ENCODE data around the gene ACTL7B.
"Not testable (repeated sequence)": the region's sequence is repeated elsewhere in the genome, so short reads cannot be mapped to it uniquely, and the experiment has no call there.

The ACTL7B gene

GRCh38 chr9:108869092-108869725 is 13.4 kb upstream of the ACTL7B start:
- DNase-seq (ENCODE audit: low read depth in 2 of 2) = no peak

- no peak for DNase-seq (ENCODE audit: low read depth in 2 of 2)
Observed at GRCh38 chr9:108867829-108868228, 12.0 kb upstream of the ACTL7B start.

- no peak for DNase-seq (ENCODE audit: low read depth in 2 of 2)
Observed at GRCh38 chr9:108867116-108867515, 11.3 kb upstream of the ACTL7B start.

- no peak for DNase-seq (ENCODE audit: low read depth in 2 of 2)
Observed at GRCh38 chr9:108866001-108866420, 10.2 kb upstream of the ACTL7B start.

GRCh38 chr9:108865037-108865436 is 9.3 kb upstream of the ACTL7B start:
- no peak for DNase-seq (ENCODE audit: low read depth in 2 of 2)

- no peak for DNase-seq (ENCODE audit: low read depth in 2 of 2)
Observed at GRCh38 chr9:108864446-108864845, 8.7 kb upstream of the ACTL7B start.

- DNase-seq (ENCODE audit: low read depth in 2 of 2) = no peak
Observed at GRCh38 chr9:108863891-108864290, 8.1 kb upstream of the ACTL7B start.

- no peak for DNase-seq (ENCODE audit: low read depth in 2 of 2)
Observed at GRCh38 chr9:108861997-108862396, 6.2 kb upstream of the ACTL7B start, which contains the start of gene ACTL7A. Gene ACTL7A, plus strand, starts transcription at chr9:108862266. Its CDS starts 57 bp downstream, at chr9:108862323.

- DNase-seq (ENCODE audit: low read depth in 2 of 2) = no peak
Observed at GRCh38 chr9:108861464-108861863, 5.7 kb upstream of the ACTL7B start.

GRCh38 chr9:108860764-108861163 is 5.0 kb upstream of the ACTL7B start:
- DNase-seq (ENCODE audit: low read depth in 2 of 2) = no peak

- DNase-seq (ENCODE audit: low read depth in 2 of 2) = no peak
Observed at GRCh38 chr9:108860354-108860753, 4.6 kb upstream of the ACTL7B start.

- DNase-seq (ENCODE audit: low read depth in 2 of 2) = no peak
Observed at GRCh38 chr9:108859459-108860114, 3.8 kb upstream of the ACTL7B start.

GRCh38 chr9:108857572-108857971 is 1.8 kb upstream of the ACTL7B start:
- DNase-seq (ENCODE audit: low read depth in 2 of 2) = no peak

GRCh38 chr9:108855529-108855886 is 278 bp downstream of the ACTL7B start:
- DNase-seq (ENCODE audit: low read depth in 2 of 2) = no peak

GRCh38 chr9:108854641-108855528 is 901 bp downstream of the ACTL7B start:
- DNase-seq (ENCODE audit: low read depth in 2 of 2) = no peak

- DNase-seq (ENCODE audit: low read depth in 2 of 2) = no peak
Observed at GRCh38 chr9:108854094-108854493, 1.7 kb downstream of the ACTL7B start.

- DNase-seq (ENCODE audit: low read depth in 2 of 2) = no peak
Observed at GRCh38 chr9:108852079-108852478, 3.7 kb downstream of the ACTL7B start.

GRCh38 chr9:108851138-108851537 is 4.6 kb downstream of the ACTL7B start:
- DNase-seq (ENCODE audit: low read depth in 2 of 2) = no peak

GRCh38 chr9:108850293-108850897 is 5.4 kb downstream of the ACTL7B start:
- DNase-seq (ENCODE audit: low read depth in 2 of 2) = no peak

- DNase-seq (ENCODE audit: low read depth in 2 of 2) = not testable (repeated sequence)
Observed at GRCh38 chr9:108848296-108848695, 7.5 kb downstream of the ACTL7B start.

- no peak for DNase-seq (ENCODE audit: low read depth in 2 of 2)
Observed at GRCh38 chr9:108845947-108846346, 9.8 kb downstream of the ACTL7B start.

- no peak for DNase-seq (ENCODE audit: low read depth in 2 of 2)
Observed at GRCh38 chr9:108845507-108845906, 10.3 kb downstream of the ACTL7B start.

Measured in stimulated activated CD4-positive, alpha-beta T cell treated with anti-CD3 and anti-CD28 coated beads, Interleukin-1b, Interleukin-23, amount 100 ng/mL, for 4 hours (primary cell).